HepG2 (cell line): ENCODE measurements around the gene ZNF343. TPM values are rescaled to one million over a fixed set of nuclear protein-coding genes. Genes with fewer than 3 reads are reported as not detected.

Source experiments
- ASH2L ChIP-seq: fragments of 300-600, 200-600 bp; sonication (generic); IDR thresholded peaks from 2 replicates; pipeline ENCODE4 v1.7.0; 2017; ENCODE audit warnings: low read depth, mild to moderate bottlenecking, moderate library complexity, mixed read lengths, low read length; ENCODE audit not compliant: insufficient read length
- CBX2 ChIP-seq, 2 experiments: fragments of 200-600 bp in 1 of 2; sonication (generic); formaldehyde crosslinking in 1 of 2; IDR thresholded peaks; 2 replicates each; pipeline versions ENCODE4 v1.7.0 to v1.8.1; 2018 to 2022; ENCODE audit warnings: low read depth in 2 of 2, low read length in 1 of 2, mild to moderate bottlenecking in 1 of 2, missing genetic modification reagents in 1 of 2
- DMAP1 ChIP-seq: IDR thresholded peaks from 2 replicates; pipeline ENCODE4 v1.6.1; 2016
- HDAC2 ChIP-seq: sonication (generic); formaldehyde crosslinking; IDR thresholded peaks from 2 replicates; pipeline ENCODE4 v1.4.0; 2020; ENCODE audit warnings: missing genetic modification reagents
- HES4 ChIP-seq: sonication (generic); formaldehyde crosslinking; IDR thresholded peaks from 2 replicates; pipeline ENCODE4 v1.9.0; 2021; ENCODE audit warnings: mild to moderate bottlenecking, missing genetic modification reagents, borderline replicate concordance
- IKZF1 ChIP-seq: fragments of 450-650 bp; IDR thresholded peaks from 2 replicates; pipeline ENCODE4 v1.7.1; 2016
- KLF12 ChIP-seq: sonication (generic); formaldehyde crosslinking; IDR thresholded peaks from 2 replicates; pipeline ENCODE4 v1.4.0; 2020; ENCODE audit warnings: missing genetic modification reagents, borderline replicate concordance
- KLF16 ChIP-seq, 2 experiments: sonication (generic) in 1 of 2; formaldehyde crosslinking in 1 of 2; IDR thresholded peaks; 2 replicates each; pipeline versions ENCODE4 v1.6.1 to v1.8.0; 2016 to 2023; ENCODE audit warnings: missing genetic modification reagents in 2 of 2, missing compliant biosample characterization in 1 of 2
- LRRFIP1 ChIP-seq: sonication (generic); formaldehyde crosslinking; conservative IDR thresholded peaks from 2 replicates; pipeline ENCODE4 v1.4.0; 2020; ENCODE audit warnings: missing genetic modification reagents
- MATR3 ChIP-seq: sonication (generic); formaldehyde crosslinking; IDR thresholded peaks from 2 replicates; pipeline ENCODE4 v1.4.0; 2020; ENCODE audit warnings: missing genetic modification reagents
- NFE2L2 ChIP-seq: fragments of 150-350 bp; IDR thresholded peaks from 2 replicates; pipeline ENCODE4 v1.6.1; 2014; ENCODE audit warnings: low read length
- PCBP2 ChIP-seq: fragments of 200-400 bp; formaldehyde crosslinking; optimal IDR thresholded peaks from 2 replicates; pipeline ENCODE3; 2018; ENCODE audit warnings: low read length, low read depth; ENCODE audit not compliant: poor library complexity, severe bottlenecking
- RFX1 ChIP-seq: fragments of 450-650 bp; IDR thresholded peaks from 2 replicates; pipeline ENCODE4 v1.6.1; 2017
- SETDB1 ChIP-seq: sonication (generic); formaldehyde crosslinking; IDR thresholded peaks from 2 replicates; pipeline ENCODE4 v1.5.1; 2020; ENCODE audit warnings: missing genetic modification reagents, mild to moderate bottlenecking, borderline replicate concordance
- SKI ChIP-seq: fragments of 450-650 bp; IDR thresholded peaks from one replicate; pipeline ENCODE4 v1.6.1; 2018; ENCODE audit warnings: mild to moderate bottlenecking; ENCODE audit not compliant: partially characterized antibody
- SMARCC2 ChIP-seq: fragments of 450-650 bp; IDR thresholded peaks from 2 replicates; pipeline ENCODE4 v1.6.1; 2017; ENCODE audit warnings: antibody characterized with exemption, mild to moderate bottlenecking
- SNAI1 ChIP-seq: sonication (generic); formaldehyde crosslinking; IDR thresholded peaks from 2 replicates; pipeline ENCODE4 v1.5.0; 2020; ENCODE audit warnings: mild to moderate bottlenecking, missing genetic modification reagents, borderline replicate concordance
- SP140L ChIP-seq: sonication (generic); formaldehyde crosslinking; IDR thresholded peaks from 2 replicates; pipeline ENCODE4 v1.4.0; 2020; ENCODE audit warnings: missing genetic modification reagents, borderline replicate concordance
- SP2 ChIP-seq: sonication (generic); formaldehyde crosslinking; IDR thresholded peaks from 2 replicates; pipeline ENCODE4 v1.5.1; 2020; ENCODE audit warnings: mild to moderate bottlenecking, missing genetic modification reagents
- THAP11 ChIP-seq: IDR thresholded peaks from 2 replicates; pipeline ENCODE4 v1.6.1; 2016; ENCODE audit warnings: missing biosample characterization, missing genetic modification reagents
- YEATS2 ChIP-seq: sonication (generic); formaldehyde crosslinking; IDR thresholded peaks from 2 replicates; pipeline ENCODE4 v1.4.0; 2020; ENCODE audit warnings: missing genetic modification reagents, borderline replicate concordance
- ZBTB43 ChIP-seq: sonication (generic); formaldehyde crosslinking; conservative IDR thresholded peaks from 2 replicates; pipeline ENCODE4 v1.4.0; 2020; ENCODE audit warnings: missing genetic modification reagents
- ZBTB7A ChIP-seq: sonication (generic); formaldehyde crosslinking; IDR thresholded peaks from 2 replicates; pipeline ENCODE4 v1.8.0; 2022; ENCODE audit warnings: mild to moderate bottlenecking, missing genetic modification reagents
- ZFAT ChIP-seq: sonication (generic); formaldehyde crosslinking; conservative IDR thresholded peaks from 2 replicates; pipeline ENCODE4 v1.8.1; 2023; ENCODE audit warnings: missing genetic modification reagents, inconsistent platforms
- ZFP36L2 ChIP-seq: sonication (generic); formaldehyde crosslinking; IDR thresholded peaks from 2 replicates; pipeline ENCODE4 v1.4.0; 2020; ENCODE audit warnings: missing genetic modification reagents
- ZNF431 ChIP-seq: sonication (generic); formaldehyde crosslinking; IDR thresholded peaks from 2 replicates; pipeline ENCODE4 v1.9.0; 2022; ENCODE audit warnings: missing genetic modification reagents, low read depth, mild to moderate bottlenecking, borderline replicate concordance
- ZNF451 ChIP-seq: sonication (generic); formaldehyde crosslinking; IDR thresholded peaks from 2 replicates; pipeline ENCODE4 v1.5.0; 2020; ENCODE audit warnings: mild to moderate bottlenecking, missing genetic modification reagents
- ZNF572 ChIP-seq: sonication (generic); formaldehyde crosslinking; IDR thresholded peaks from 2 replicates; pipeline ENCODE4 v1.5.1; 2020; ENCODE audit warnings: mild to moderate bottlenecking, missing genetic modification reagents
- ZNF75D ChIP-seq: sonication (generic); formaldehyde crosslinking; IDR thresholded peaks from 2 replicates; pipeline ENCODE4 v1.8.1; 2023; ENCODE audit warnings: missing genetic modification reagents, mild to moderate bottlenecking, borderline replicate concordance
- polyA plus RNA-seq, 8 experiments: library from polyadenylated mRNA; depleted of rRNA in 3 of 8; stranded (reverse) in 7 of 8; unstranded in 1 of 8; fragments of >200 nt; fragmentation: Illumina TruSeq in 4 of 8; extraction: Trizol in 4 of 8; gene quantifications; 2 replicates each; pipeline versions ENCODE4 v1.2.1 to v1.2.3, GENCODE V29; 2011 to 2016; ENCODE audit warnings: low read depth in 4 of 8, missing spikeins in 1 of 8, mixed read lengths in 1 of 8; ENCODE audit not compliant: insufficient read depth in 1 of 8
- total RNA-seq, 5 experiments: library from RNA; depleted of rRNA; stranded (reverse); fragments of >200 nt; fragmentation: Illumina TruSeq; extraction: Trizol; gene quantifications; 2 replicates each; pipeline ENCODE4 v1.2.3, GENCODE V29; 2016; ENCODE audit warnings: low read depth in 1 of 5

Gene ZNF343
- total and polyA plus RNA-seq, 2 of the 13 experiments (the other 11 are each of a cell fraction or from before 2014, with no cell fraction given): 16.4 to 22.1 TPM

GRCh38 chr20:2508631-2509467, at the start of gene ZNF343 (continued):
- TF ChIP-seq ZNF431 (no peak), THAP11 (peak; percentile 99), KLF16 (CRISPR knock-in tag; IDR thresholded peaks at IDR 0.05) (peak; percentile 15 to 82; a peak in 2 of 4 replicates), YEATS2 (CRISPR knock-in tag) (peak; percentile 87), HDAC2 (CRISPR knock-in tag) (peak; percentile 72), HES4 (CRISPR knock-in tag) (peak; percentile 59; the same call in 1 of the 2 replicates), ZFP36L2 (no peak), ZFAT (CRISPR knock-in tag) (peak; percentile 99), ZNF75D (CRISPR knock-in tag) (no peak), ASH2L (peak; percentile 94), ZNF572 (CRISPR knock-in tag) (no peak; the same call in 1 of the 2 replicates), LRRFIP1 (0 out of 2 replicates have a peak, but pooled peaks have one; percentile 25), KLF12 (CRISPR knock-in tag) (peak; percentile 68), IKZF1 (no peak), ZBTB43 (CRISPR knock-in tag) (peak; percentile 71), ZBTB7A (peak; percentile 75), CBX2 (IDR thresholded peaks at IDR 0.05; ENCODE audit: low read depth, low read length) (no peak), CBX2 (CRISPR knock-in tag; IDR thresholded peaks at IDR 0.05; ENCODE audit: low read depth) (peak; percentile 85; the same call in 1 of the 2 replicates), ZNF451 (CRISPR knock-in tag) (peak; percentile 54), SP140L (CRISPR knock-in tag) (0 out of 2 replicates have a peak, but pooled peaks have one; percentile 22), MATR3 (CRISPR knock-in tag) (no peak), SETDB1 (no peak), SNAI1 (CRISPR knock-in tag) (peak; percentile 67; the same call in 1 of the 2 replicates), DMAP1 (CRISPR knock-in tag) (peak; percentile 94), SMARCC2 (no peak), PCBP2 (no peak), RFX1 (no peak), SKI (no peak), SP2 (CRISPR knock-in tag) (peak; percentile 76), NFE2L2 (no peak)
